ENCODE measurements around the gene PAFAH1B2. TPM values are rescaled to one million over a fixed set of nuclear protein-coding genes. Genes with fewer than 3 reads are reported as not detected.

The PAFAH1B2 gene
- polyA plus RNA-seq, 1 donor from 2014 or later, result 85.9 TPM

GRCh38 chr11:117202386-117203068, 58.4 kb downstream of the PAFAH1B2 start:
- Histone ChIP-seq H3K79me2 (replicated peaks; ENCODE audit: insufficient read depth, low read length) (no peaks in the 10 kb centered on the region), H3K4me2 (ENCODE audit: low read length) (no peak overlapping the region), H2AFZ (ENCODE audit: low read depth, low read length) (no peak overlapping the region), H3K27me3 (ENCODE audit: insufficient read depth, low read depth, low read length) (no peaks in the 10 kb centered on the region), H3K9me3 (ENCODE audit: low read length) (no peaks in the 10 kb centered on the region), H3K9me2 (ENCODE audit: insufficient read depth, low read length) (no peaks in the 10 kb centered on the region), H3K27ac (ENCODE audit: low read length) (no peak overlapping the region), H3K36me3 (ENCODE audit: insufficient read depth, low read length) (no peaks in the 10 kb centered on the region), H3K9ac (ENCODE audit: low read length) (no peak overlapping the region), H3F3A (ENCODE audit: insufficient read depth, low read length, poor library complexity, severe bottlenecking) (no peaks in the 10 kb centered on the region), H4K20me1 (ENCODE audit: insufficient read depth) (no peaks in the 10 kb centered on the region), H3K4me3 (ENCODE audit: low read length) (no peak overlapping the region)
- TF ChIP-seq SMC3 (conservative IDR thresholded peaks at IDR 0.05; ENCODE audit: poor library complexity) (no peak), POLR2AphosphoS5 (IDR thresholded peaks at IDR 0.05) (no peak), EP300 (conservative IDR thresholded peaks at IDR 0.05; ENCODE audit: poor library complexity, severe bottlenecking) (no peak), MXI1 (conservative IDR thresholded peaks at IDR 0.05; ENCODE audit: poor library complexity, severe bottlenecking) (no peak), EZH2 (IDR thresholded peaks at IDR 0.05; ENCODE audit: borderline replicate concordance, insufficient read depth, low read length, poor library complexity, severe bottlenecking) (no peak), CTCF (IDR thresholded peaks at IDR 0.05; ENCODE audit: poor library complexity, severe bottlenecking) (no peak), REST (IDR thresholded peaks at IDR 0.05; ENCODE audit: borderline replicate concordance) (no peak), RAD21 (conservative IDR thresholded peaks at IDR 0.05) (no peak), TAF1 (IDR thresholded peaks at IDR 0.05; ENCODE audit: low read depth) (no peak)

GRCh38 chr11:117203069-117203407, 59.0 kb downstream of the PAFAH1B2 start:
- Histone ChIP-seq H3K27ac (ENCODE audit: low read length) (no peak overlapping the region), H3K36me3 (ENCODE audit: insufficient read depth, low read length) (no peaks in the 10 kb centered on the region), H2AFZ (ENCODE audit: low read depth, low read length) (no peak overlapping the region), H3K4me3 (ENCODE audit: low read length) (no peak overlapping the region), H3K9me3 (ENCODE audit: low read length) (no peaks in the 10 kb centered on the region), H3K79me2 (replicated peaks; ENCODE audit: insufficient read depth, low read length) (no peaks in the 10 kb centered on the region), H3K4me2 (ENCODE audit: low read length) (no peak overlapping the region), H3K27me3 (ENCODE audit: insufficient read depth, low read depth, low read length) (no peaks in the 10 kb centered on the region), H4K20me1 (ENCODE audit: insufficient read depth) (no peaks in the 10 kb centered on the region), H3K9ac (ENCODE audit: low read length) (no peak overlapping the region), H3F3A (ENCODE audit: insufficient read depth, low read length, poor library complexity, severe bottlenecking) (no peaks in the 10 kb centered on the region), H3K9me2 (ENCODE audit: insufficient read depth, low read length) (no peaks in the 10 kb centered on the region)
- TF ChIP-seq TAF1 (IDR thresholded peaks at IDR 0.05; ENCODE audit: low read depth) (no peak), CTCF (IDR thresholded peaks at IDR 0.05; ENCODE audit: poor library complexity, severe bottlenecking) (no peak), POLR2AphosphoS5 (IDR thresholded peaks at IDR 0.05) (no peak), MXI1 (conservative IDR thresholded peaks at IDR 0.05; ENCODE audit: poor library complexity, severe bottlenecking) (no peak), RAD21 (conservative IDR thresholded peaks at IDR 0.05) (no peak), EZH2 (IDR thresholded peaks at IDR 0.05; ENCODE audit: borderline replicate concordance, insufficient read depth, low read length, poor library complexity, severe bottlenecking) (no peak), EP300 (conservative IDR thresholded peaks at IDR 0.05; ENCODE audit: poor library complexity, severe bottlenecking) (no peak)
